ENCODE results near the gene ATP13A2.

ATP13A2 gene

DNA sequence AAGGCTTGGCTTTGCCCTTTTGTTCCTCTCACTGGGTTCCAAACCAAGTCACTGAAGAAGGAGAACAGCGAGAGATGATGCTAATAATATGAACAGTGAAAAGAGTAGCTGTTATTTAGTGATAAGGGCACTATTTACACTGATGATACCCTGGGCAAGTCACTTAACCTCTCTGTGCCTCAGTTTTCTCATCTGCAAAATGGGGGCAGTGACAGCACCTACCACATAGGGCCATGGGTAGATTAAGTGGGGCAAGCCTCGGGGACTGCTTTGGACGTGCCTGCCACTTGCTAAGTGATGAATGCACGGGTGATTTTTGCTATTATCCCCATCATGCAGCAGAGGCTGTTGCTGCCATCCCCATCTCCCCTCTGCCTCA is 9.2 kb downstream of the ATP13A2 start:
- no peak for DNase-seq

DNA sequence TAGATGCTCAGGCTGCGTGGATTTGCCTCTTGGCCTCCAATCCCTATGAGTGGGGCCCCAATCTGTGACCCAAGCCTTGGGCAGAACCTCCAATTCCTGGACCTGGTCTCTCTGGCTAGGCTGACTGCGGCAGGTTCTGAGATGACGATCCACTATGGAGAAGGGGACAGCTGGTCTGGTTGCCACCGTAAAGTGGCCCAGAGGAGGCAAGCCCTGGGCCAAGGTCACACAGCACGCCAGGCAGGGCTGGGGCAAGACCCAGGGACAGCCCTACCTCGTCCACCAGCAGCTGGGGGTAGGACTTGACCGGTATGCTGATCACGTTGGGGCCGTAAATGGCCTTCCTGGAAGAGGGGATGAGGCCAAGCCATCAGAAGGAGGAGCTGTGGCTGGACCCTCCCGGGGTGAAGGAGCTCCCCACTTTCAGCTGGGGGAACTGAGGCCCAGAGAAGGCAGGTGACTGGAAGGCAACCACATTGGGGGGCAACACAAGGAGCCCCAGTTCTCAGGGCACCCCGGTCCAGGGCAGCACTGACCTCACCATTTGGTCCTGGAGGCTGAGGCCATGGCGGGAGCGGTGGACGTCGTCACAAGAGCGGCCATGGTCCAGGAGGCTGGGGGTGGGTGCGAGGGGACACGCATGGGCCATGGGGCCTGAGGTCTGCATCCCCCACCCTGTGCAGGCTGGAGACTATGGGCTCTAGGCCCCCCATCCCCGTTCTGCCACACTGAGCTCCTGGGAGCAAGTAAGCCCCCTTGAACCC is 9.8 kb downstream of the ATP13A2 start:
- DNase-seq: no peak

DNA sequence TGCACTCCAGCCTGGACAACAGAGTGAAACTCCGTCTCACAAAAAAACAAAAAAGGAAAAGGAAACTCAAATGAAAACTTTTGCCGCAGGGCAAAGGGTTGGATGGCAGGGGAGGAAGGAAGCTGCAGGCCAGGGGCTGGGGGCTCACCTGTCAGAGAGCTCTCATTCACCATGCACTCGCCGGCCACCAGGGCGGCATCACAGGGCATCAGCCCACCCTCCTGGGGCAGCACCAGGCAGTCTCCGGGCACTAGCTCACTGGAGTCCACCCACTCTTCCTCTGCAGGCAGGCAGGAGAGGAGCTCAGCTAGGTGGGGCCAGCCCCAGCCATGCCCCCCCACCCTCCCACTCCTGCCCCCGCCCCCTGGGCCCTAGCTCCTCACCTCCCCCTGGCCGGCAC is 11.9 kb downstream of the ATP13A2 start:
- no peak for DNase-seq

DNA sequence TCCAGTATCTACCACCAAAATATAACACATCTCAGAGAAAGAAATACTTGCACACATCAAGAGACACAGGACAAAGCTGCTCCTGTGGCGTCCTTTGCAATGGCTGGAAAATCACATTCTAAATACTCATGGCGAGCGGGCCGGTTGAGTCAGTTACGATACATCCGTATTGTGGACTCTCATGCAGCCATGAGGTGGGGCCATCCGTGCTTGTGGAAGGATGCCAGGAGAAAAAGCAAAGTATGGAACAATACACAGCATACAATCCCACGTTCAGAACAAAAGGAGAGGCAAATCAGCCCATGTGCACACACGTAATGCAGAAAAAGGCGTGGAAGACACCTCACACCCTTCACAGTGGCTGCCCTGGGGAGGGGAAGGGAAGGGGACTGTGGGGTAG is 13.1 kb downstream of the ATP13A2 start:
- DNase-seq: no peak

DNA sequence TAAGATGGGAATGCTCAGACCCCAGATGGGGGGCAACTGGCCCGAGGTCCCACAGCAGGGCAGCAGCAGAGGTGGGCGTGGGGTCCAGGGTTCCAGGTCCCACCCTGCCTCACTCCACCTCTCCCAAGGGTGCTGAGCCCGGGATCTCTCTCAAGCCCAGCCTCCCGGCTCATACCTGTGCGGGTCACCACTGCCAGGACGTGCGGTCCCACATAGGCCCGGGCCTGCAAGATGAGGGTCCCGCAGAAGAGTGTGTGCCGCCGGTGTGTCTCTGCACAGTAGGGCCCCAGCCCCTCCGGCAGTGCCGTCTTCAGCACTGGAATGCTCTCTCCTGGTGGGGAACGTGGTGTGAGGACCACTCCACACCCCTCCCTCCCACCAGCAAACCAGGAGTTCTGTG is 14.9 kb downstream of the ATP13A2 start:
- DNase-seq: no peak

- DNase-seq: no peak
These were observed 18.1 kb downstream of the ATP13A2 start for GRCh38 chr1:16993521-16994038.

GRCh38 chr1:16992675-16993074 is 19.1 kb downstream of the ATP13A2 start:
- DNase-seq: no peak

DNA sequence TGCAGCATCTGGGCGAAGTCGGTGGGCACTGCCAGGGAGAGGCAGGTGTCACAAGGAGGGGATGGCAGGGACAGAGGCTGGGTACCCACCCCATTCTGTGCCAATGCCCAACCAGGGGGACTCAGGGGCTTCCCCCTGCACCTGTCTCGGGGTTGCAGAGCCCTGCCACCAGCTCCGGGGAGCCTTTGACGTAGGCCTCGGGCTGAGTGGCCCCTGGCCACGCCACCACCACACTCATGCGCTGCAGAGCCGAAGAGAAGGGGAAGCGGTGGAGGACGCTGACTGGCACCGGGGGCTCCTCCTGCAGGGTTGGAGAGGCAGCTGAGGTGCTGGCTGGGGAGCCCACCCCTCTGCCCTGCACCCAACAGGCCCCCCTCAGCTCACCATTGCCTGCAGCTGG is 19.6 kb downstream of the ATP13A2 start:
- no peak for DNase-seq

- DNase-seq: no peak
These were observed 20.2 kb downstream of the ATP13A2 start for GRCh38 chr1:16991571-16991970.

DNA sequence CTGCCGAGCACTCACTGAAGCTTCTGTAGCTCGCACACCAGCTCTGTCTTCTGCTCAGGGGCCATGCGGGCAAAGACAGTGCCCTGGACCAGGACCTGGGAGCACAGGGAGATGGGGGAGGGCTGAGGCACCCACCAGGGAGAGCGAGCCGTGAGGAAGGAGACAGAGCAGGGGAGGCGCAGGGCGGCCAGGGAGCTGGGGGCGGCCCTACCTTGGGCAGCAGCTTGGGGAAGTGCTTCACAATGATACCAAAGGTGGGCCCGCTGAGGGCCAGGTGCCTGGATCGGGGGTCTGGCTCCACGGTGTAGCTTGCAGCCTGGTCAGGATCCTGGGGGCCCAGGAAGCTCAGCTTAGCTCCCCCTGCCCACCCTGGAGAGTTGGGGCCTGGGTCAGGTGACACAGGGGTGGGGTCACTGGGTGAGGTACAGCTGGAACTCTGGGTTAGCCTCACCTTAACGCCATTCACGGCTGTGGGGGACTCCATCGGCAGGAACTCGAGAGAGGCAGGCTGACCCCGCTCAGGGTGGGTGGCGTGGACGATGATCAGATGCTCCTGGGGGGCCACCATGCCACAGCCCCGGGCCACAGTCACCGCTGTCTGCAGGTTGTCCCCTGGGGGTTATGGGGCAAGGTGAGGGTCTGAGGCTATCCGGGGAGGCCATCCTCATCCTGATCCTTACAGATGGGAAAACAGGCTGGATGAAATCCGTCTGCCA is 21.9 kb downstream of the ATP13A2 start:
- no peak for DNase-seq

- DNase-seq: no peak
These were observed 23.5 kb downstream of the ATP13A2 start for GRCh38 chr1:16988210-16988609.

GRCh38 chr1:16986962-16987361 is 24.8 kb downstream of the ATP13A2 start:
- no peak for DNase-seq

GRCh38 chr1:16986560-16986959 is 25.2 kb downstream of the ATP13A2 start:
- no peak for DNase-seq

GRCh38 chr1:16986113-16986512 is 25.6 kb downstream of the ATP13A2 start:
- no peak for DNase-seq

- DNase-seq: peak; percentile 92
These were observed 27.0 kb downstream of the ATP13A2 start for GRCh38 chr1:16984717-16985116.

DNA sequence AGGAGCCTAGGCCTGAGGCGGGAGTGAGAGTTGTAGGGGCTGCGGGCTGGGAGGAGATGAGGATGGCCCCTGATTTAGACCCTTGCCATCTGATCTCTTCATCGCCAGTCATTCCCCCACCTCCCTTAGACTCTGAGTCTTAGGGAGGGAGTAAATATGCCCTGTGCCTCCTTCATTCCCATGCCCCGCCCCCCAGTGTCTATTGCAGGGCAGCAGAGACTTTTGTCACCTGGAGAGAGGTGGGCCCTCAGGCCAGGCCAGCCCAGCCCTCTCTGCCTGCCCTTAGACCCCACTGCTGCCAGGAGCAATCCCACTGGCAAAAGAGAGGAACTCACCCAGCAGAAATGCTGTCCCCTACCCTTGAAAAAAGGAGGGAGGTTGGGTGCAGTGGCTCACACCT is 28.1 kb downstream of the ATP13A2 start:
- no peak for DNase-seq

DNA sequence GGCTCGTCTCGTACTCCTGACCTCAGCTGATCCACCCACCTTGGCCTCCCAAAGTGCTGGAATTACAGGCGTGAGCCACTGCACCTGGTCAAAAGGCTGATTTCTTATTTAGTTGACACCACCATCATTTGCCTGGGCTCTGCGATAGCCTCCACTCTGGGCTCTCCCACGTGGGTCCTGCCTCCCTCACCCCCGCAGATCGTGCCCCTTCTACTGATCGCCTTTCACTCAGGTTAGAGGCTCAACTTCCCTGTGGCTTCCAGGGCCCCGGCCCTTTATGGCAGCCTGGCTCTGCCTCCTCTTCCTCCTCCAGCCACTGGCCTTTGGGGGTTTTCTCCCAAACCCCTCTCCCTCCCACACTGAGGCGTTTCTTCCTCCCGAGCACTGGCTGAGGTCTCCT is 28.8 kb downstream of the ATP13A2 start:
- no peak for DNase-seq

- peak; percentile 95 for DNase-seq
These were observed 30.4 kb downstream of the ATP13A2 start for GRCh38 chr1:16981269-16981849.

GRCh38 chr1:16980473-16981268 is 31.1 kb downstream of the ATP13A2 start, which contains the start of gene MFAP2:
Gene MFAP2 (minus strand): TSS chr1:16980620. CDS start chr1:16978273, 2,347 bp downstream.
- peak; percentile 54 for DNase-seq

GRCh38 chr1:16979475-16980327 is 32.0 kb downstream of the ATP13A2 start:
- peak; percentile 61 for DNase-seq

DNA sequence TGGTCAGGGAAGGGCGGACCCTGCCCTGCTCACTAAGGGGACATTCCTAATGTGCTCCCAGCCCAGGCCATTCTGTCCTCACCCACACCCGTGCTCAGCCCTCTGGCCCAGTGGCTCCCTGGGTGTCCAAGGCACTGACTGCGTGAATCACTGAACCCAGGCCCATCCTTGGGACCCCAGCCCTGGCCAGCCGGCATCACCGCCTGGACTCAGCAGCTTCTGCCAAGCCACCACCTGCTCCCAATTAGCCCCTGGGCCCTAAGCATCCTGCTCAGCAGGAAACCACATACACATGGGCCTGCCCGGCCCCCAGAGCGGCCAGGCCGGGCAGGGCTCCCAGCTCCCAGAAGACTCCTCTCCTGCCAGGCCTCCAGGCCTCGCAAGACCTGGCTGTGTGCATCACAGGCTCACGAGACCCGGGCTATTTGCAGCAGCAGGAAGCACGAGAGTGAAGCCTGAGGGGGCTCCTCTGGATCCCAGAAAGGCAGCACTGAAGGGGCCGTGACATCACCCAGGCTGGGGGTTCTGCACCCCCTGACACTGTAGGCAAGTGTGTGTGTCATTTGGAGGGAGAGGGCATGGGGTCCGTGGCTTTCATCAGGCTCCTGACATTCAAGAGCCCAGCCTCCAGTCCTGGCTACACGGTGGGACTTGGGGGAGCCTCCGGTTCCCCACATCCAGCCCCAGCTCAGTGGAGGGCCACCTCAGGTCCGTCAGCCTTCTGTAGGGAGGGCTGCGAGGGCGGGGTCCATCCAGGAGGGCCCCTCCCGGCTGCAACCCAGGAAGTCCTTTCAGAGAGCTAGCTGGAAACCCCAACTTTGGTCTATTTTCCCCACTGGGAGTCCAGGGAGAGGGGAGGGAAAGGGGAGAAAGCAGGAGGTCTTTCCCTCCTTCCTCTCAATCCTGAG is 32.9 kb downstream of the ATP13A2 start:
- peak; percentile 89 for DNase-seq
